ENCODE data around the gene ERP27. TPM values are rescaled to one million over a fixed set of nuclear protein-coding genes. Genes with fewer than 3 reads are reported as not detected.

ERP27 gene
- total and polyA plus RNA-seq, 12 donors: 0.18 to 3.0 (median 1.2) TPM; not detected in 2

GRCh38 chr12:14892726-14893505 lies 45.4 kb downstream of the ERP27 start:
- H3K27me3 ChIP-seq: no peaks in the 10 kb centered on the region
- no peaks in the 10 kb centered on the region for H3K36me3 ChIP-seq (replicated peaks in 1 of 2)
- no peaks in the 10 kb centered on the region for H3K9me3 ChIP-seq (replicated peaks in 1 of 3)
- H3K27ac ChIP-seq: peak overlapping the region; percentile 25 to 76 (median 35)
- peak; percentile 48 to 87 (median 68) for DNase-seq
- TF ChIP-seq CTCF (IDR thresholded peaks at IDR 0.05): peak in 5 of 6 experiments; percentile 12 to 31 (median 29)
- no peak for TF ChIP-seq POLR2A (IDR thresholded peaks at IDR 0.05)
- no peak overlapping the region for H3K4me3 ChIP-seq
- peaks cover 11 to 37% of the 10 kb centered on the region in 2 donors for H3K4me1 ChIP-seq (replicated peaks in 1 of 2)
- intact Hi-C loops (cut with DNase I): no loop called here
- WGBS, 4 donors: 48 to 53% (median 49%) methylated on average over 7 of the region's 7 CpGs

- H3K27ac ChIP-seq: no peak overlapping the region
- intact Hi-C loops (cut with DNase I): no loop called here
Measured at GRCh38 chr12:14890701-14891100, 47.6 kb downstream of the ERP27 start.

GRCh38 chr12:14886271-14886670 lies 52.1 kb downstream of the ERP27 start:
- peak overlapping the region in 4 of 5 donors; percentile 60 to 81 (median 76) for H3K27ac ChIP-seq
- no peaks in the 10 kb centered on the region for H3K9me3 ChIP-seq (replicated peaks in 1 of 3)
- peaks cover 13 to 21% of the 10 kb centered on the region in 2 donors for H3K4me1 ChIP-seq (replicated peaks in 1 of 2)
- WGBS, 4 donors: 62 to 74% (median 65%) methylated on average over 6 of the region's 6 CpGs
- peak overlapping the region in 1 of 4 donors; percentile 61 for H3K4me3 ChIP-seq
- no peak for DNase-seq
- peaks cover 0 to 12% of the 10 kb centered on the region in 2 donors for H3K36me3 ChIP-seq (replicated peaks in 1 of 2)
- intact Hi-C loops (cut with DNase I): no loop called here
- no peaks in the 10 kb centered on the region for H3K27me3 ChIP-seq
- TF ChIP-seq POLR2A (IDR thresholded peaks at IDR 0.05) (no peak), CTCF (IDR thresholded peaks at IDR 0.05) (no peak)

More at GRCh38 chr12:14890701-14891100, 47.6 kb downstream of the ERP27 start:
- no peak for DNase-seq
- Histone ChIP-seq H3K27me3 (no peaks in the 10 kb centered on the region), H3K9me3 (replicated peaks in 1 of 3) (no peaks in the 10 kb centered on the region), H3K4me1 (replicated peaks in 1 of 2) (peaks cover 10 to 28% of the 10 kb centered on the region in 2 donors), H3K4me3 (no peak overlapping the region), H3K36me3 (replicated peaks in 1 of 2) (no peaks in the 10 kb centered on the region)
- no peak for TF ChIP-seq POLR2A (IDR thresholded peaks at IDR 0.05)
- WGBS, 4 donors: 91 to 97% (median 93%) methylated on average over 5 of the region's 5 CpGs

- TF ChIP-seq POLR2A (IDR thresholded peaks at IDR 0.05): peak; percentile 66 to 80
- no peak for TF ChIP-seq CTCF (IDR thresholded peaks at IDR 0.05)
- intact Hi-C loops (cut with DNase I): no loop called here
- Histone ChIP-seq H3K4me1 (replicated peaks in 1 of 2) (peaks cover 13 to 21% of the 10 kb centered on the region in 2 donors), H3K9me3 (replicated peaks in 1 of 3) (no peaks in the 10 kb centered on the region), H3K27me3 (no peaks in the 10 kb centered on the region), H3K36me3 (replicated peaks in 1 of 2) (peaks cover 0 to 12% of the 10 kb centered on the region in 2 donors), H3K27ac (peak within 1 kb of the TSS; percentile 19 to 81 (median 76)), H3K4me3 (peak within 1 kb of the TSS in 2 of 4 donors; percentile 36 to 61)
- DNase-seq: peak; percentile 68 to 84 (median 74)
- 7 to 32% (median 13%) methylated on average over 6 of the region's 6 CpGs for WGBS, 4 donors
Measured at GRCh38 chr12:14885718-14886221, 52.6 kb downstream of the ERP27 start, which contains the start of gene MGP. Gene MGP, minus strand, starts transcription at chr12:14885854. Its CDS starts 63 bp downstream, at chr12:14885791.

Data from adrenal gland (tissue), 12 donors.